Peyer's patch (tissue), 4 donors: Measurements from ENCODE around the gene SIT1. TPM values are rescaled to one million over a fixed set of nuclear protein-coding genes. Genes with fewer than 3 reads are reported as not detected.

Experiments used
- DNase-seq, 3 donors: peaks; one replicate each; pipeline ENCODE4 v3.0.0-alpha.2; 2017 to 2019
- H3K27ac ChIP-seq, 4 donors: fragments of 200-600 bp; sonication (generic); one replicate each; pipeline ENCODE4 v1.5.1; 2016 to 2019
- H3K27me3 ChIP-seq, 2 donors: fragments of 200-600 bp; sonication (generic); one replicate each; pipeline ENCODE4 v1.5.1; 2019
- H3K36me3 ChIP-seq, 3 donors: fragments of 200-600 bp; sonication (generic); one replicate each; pipeline ENCODE4 v1.5.1; 2016 to 2019
- H3K4me1 ChIP-seq, 4 donors: fragments of 200-600 bp; sonication (generic); one replicate each; pipeline ENCODE4 v1.5.1; 2016 to 2019
- H3K4me3 ChIP-seq, 4 donors: fragments of 200-600 bp; sonication (generic); 1 replicate in 3 of 4; 2 replicates in 1 of 4; pipeline ENCODE4 v1.5.1; 2016 to 2019; ENCODE audit warnings: mild to moderate bottlenecking in 1 of 4
- H3K9me3 ChIP-seq, 4 donors: fragments of 200-600 bp; sonication (generic); one replicate each; pipeline ENCODE4 v1.5.1; 2016 to 2019; ENCODE audit warnings: mild to moderate bottlenecking in 1 of 4
- POLR2A ChIP-seq, 2 donors: fragments of 450-650 bp; IDR thresholded peaks; one replicate each; pipeline ENCODE4 v1.5.1; 2017; ENCODE audit warnings: antibody characterized with exemption in 2 of 2, mild to moderate bottlenecking in 2 of 2, moderate library complexity in 2 of 2
- total RNA-seq, 4 donors: library from RNA; depleted of rRNA; stranded (reverse); fragments of >200 nt; gene quantifications; one replicate each; pipeline ENCODE4 v1.1.0, GENCODE V29; 2016
- TF ChIP-seq, protein P1 (sequence below), 6 experiments: fragments of 450-650 bp in 4 of 6; fragments of 200-600 bp in 2 of 6; sonication (generic) in 1 of 6; IDR thresholded peaks; one replicate each; pipeline ENCODE4 v1.5.1; 2017 to 2019; ENCODE audit warnings: antibody characterized with exemption in 6 of 6, mild to moderate bottlenecking in 3 of 6, moderate library complexity in 1 of 6

The SIT1 gene
- total RNA-seq, 4 donors from 2014 or later: 2.4 TPM; not detected in 3

DNA sequence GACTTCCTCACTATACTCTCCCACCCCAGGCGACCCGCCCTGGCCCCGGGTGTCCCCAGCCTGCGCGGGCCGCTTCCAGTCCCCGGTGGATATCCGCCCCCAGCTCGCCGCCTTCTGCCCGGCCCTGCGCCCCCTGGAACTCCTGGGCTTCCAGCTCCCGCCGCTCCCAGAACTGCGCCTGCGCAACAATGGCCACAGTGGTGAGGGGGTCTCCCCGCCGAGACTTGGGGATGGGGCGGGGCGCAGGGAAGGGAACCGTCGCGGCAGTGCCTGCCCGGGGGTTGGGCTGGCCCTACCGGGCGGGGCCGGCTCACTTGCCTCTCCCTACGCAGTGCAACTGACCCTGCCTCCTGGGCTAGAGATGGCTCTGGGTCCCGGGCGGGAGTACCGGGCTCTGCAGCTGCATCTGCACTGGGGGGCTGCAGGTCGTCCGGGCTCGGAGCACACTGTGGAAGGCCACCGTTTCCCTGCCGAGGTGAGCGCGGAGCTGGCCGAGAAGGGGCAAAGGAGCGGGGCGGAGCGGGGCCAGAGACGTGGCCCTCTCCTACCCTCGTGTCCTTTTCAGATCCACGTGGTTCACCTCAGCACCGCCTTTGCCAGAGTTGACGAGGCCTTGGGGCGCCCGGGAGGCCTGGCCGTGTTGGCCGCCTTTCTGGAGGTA, 25.1 kb upstream of the SIT1 start:
- TF ChIP-seq, protein P1, sequence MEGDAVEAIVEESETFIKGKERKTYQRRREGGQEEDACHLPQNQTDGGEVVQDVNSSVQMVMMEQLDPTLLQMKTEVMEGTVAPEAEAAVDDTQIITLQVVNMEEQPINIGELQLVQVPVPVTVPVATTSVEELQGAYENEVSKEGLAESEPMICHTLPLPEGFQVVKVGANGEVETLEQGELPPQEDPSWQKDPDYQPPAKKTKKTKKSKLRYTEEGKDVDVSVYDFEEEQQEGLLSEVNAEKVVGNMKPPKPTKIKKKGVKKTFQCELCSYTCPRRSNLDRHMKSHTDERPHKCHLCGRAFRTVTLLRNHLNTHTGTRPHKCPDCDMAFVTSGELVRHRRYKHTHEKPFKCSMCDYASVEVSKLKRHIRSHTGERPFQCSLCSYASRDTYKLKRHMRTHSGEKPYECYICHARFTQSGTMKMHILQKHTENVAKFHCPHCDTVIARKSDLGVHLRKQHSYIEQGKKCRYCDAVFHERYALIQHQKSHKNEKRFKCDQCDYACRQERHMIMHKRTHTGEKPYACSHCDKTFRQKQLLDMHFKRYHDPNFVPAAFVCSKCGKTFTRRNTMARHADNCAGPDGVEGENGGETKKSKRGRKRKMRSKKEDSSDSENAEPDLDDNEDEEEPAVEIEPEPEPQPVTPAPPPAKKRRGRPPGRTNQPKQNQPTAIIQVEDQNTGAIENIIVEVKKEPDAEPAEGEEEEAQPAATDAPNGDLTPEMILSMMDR (IDR thresholded peaks at IDR 0.05): no peak
- no peak for TF ChIP-seq POLR2A (IDR thresholded peaks at IDR 0.05)
- Histone ChIP-seq H3K27ac (peak overlapping the region in 1 of 4 donors; percentile 39), H3K27me3 (no peaks in the 10 kb centered on the region), H3K4me1 (peaks cover 0 to 19% (median 5%) of the 10 kb centered on the region in 4 donors), H3K9me3 (no peaks in the 10 kb centered on the region), H3K4me3 (peak overlapping the region; percentile 37 to 59 (median 48)), H3K36me3 (no peaks in the 10 kb centered on the region)
- DNase-seq: peak; percentile 36 to 62 (median 60)

DNA sequence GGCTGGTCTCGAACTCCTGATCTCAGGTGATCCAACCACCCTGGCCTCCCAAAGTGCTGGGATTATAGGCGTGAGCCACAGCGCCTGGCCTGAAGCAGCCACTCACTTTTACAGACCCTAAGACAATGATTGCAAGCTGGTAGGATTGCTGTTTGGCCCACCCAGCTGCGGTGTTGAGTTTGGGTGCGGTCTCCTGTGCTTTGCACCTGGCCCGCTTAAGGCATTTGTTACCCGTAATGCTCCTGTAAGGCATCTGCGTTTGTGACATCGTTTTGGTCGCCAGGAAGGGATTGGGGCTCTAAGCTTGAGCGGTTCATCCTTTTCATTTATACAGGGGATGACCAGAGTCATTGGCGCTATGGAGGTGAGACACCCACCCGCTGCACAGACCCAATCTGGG, 24.5 kb upstream of the SIT1 start:
- Histone ChIP-seq H3K36me3 (no peaks in the 10 kb centered on the region), H3K9me3 (no peaks in the 10 kb centered on the region), H3K4me1 (peaks cover 0 to 19% (median 5%) of the 10 kb centered on the region in 4 donors), H3K4me3 (peak overlapping the region; percentile 37 to 59 (median 48)), H3K27me3 (no peaks in the 10 kb centered on the region), H3K27ac (no peak overlapping the region)
- TF ChIP-seq POLR2A (IDR thresholded peaks at IDR 0.05): no peak
- TF ChIP-seq, protein P1 (IDR thresholded peaks at IDR 0.05): no peak
- no peak for DNase-seq

DNA sequence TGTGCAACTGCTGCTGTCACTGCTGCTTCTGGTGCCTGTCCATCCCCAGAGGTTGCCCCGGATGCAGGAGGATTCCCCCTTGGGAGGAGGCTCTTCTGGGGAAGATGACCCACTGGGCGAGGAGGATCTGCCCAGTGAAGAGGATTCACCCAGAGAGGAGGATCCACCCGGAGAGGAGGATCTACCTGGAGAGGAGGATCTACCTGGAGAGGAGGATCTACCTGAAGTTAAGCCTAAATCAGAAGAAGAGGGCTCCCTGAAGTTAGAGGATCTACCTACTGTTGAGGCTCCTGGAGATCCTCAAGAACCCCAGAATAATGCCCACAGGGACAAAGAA, 23.3 kb upstream of the SIT1 start:
- no peaks in the 10 kb centered on the region for H3K9me3 ChIP-seq
- DNase-seq: no peak
- H3K27ac ChIP-seq: peak overlapping the region in 1 of 4 donors; percentile 56
- no peaks in the 10 kb centered on the region for H3K36me3 ChIP-seq
- no peak for TF ChIP-seq POLR2A (IDR thresholded peaks at IDR 0.05)
- TF ChIP-seq, protein P1 (IDR thresholded peaks at IDR 0.05): no peak
- no peak overlapping the region for H3K4me3 ChIP-seq
- H3K27me3 ChIP-seq: no peaks in the 10 kb centered on the region
- H3K4me1 ChIP-seq: peaks cover 0 to 26% (median 6%) of the 10 kb centered on the region in 4 donors

GRCh38 chr9:35673132-35674024, 22.6 kb upstream of the SIT1 start, which contains the start of gene CA9:
TSS of gene CA9 (plus strand) at chr9:35673928. CDS start at chr9:35673960, 32 bp downstream.
- Histone ChIP-seq H3K27ac (peak within 1 kb of the TSS in 1 of 4 donors; percentile 56), H3K4me3 (no peak within 1 kb of the TSS), H3K4me1 (peaks cover 0 to 26% (median 7%) of the 10 kb centered on the region in 4 donors), H3K27me3 (no peaks in the 10 kb centered on the region), H3K9me3 (no peaks in the 10 kb centered on the region), H3K36me3 (no peaks in the 10 kb centered on the region)
- DNase-seq: peak in 2 of 3 donors; percentile 58 to 70
- TF ChIP-seq, protein P1 (IDR thresholded peaks at IDR 0.05): no peak

- Histone ChIP-seq H3K27ac (peak overlapping the region in 3 of 4 donors; percentile 19 to 78 (median 64)), H3K4me1 (peaks cover 0 to 18% (median 5%) of the 10 kb centered on the region in 4 donors), H3K27me3 (no peaks in the 10 kb centered on the region), H3K9me3 (no peaks in the 10 kb centered on the region), H3K36me3 (no peaks in the 10 kb centered on the region), H3K4me3 (no peak overlapping the region)
- peak in 2 of 3 donors; percentile 81 to 89 for DNase-seq
- TF ChIP-seq POLR2A (IDR thresholded peaks at IDR 0.05): no peak
- TF ChIP-seq, protein P1 (IDR thresholded peaks at IDR 0.05): no peak
These were observed 18.8 kb upstream of the SIT1 start for GRCh38 chr9:35669331-35670145.
